PC-9 (cell line): ENCODE data around the gene DENND2D. TPM values are rescaled to one million over a fixed set of nuclear protein-coding genes. Genes with fewer than 3 reads are reported as not detected.

Source experiments
- BruUV-seq: library from RNA; stranded (reverse); fragments of 400-500 nt; replicated peaks from 2 replicates; lab custom pipeline; 2021; lab: Mats Ljungman, UMichigan
- CTCF ChIA-PET: fragments of 300-600 bp; sonication (Branson Sonifier 250); formaldehyde crosslinking; loops from one replicate; lab custom pipeline; 2022; ENCODE audit warnings: antibody characterized with exemption; lab: Charles Lee
- POLR2A ChIA-PET: fragments of 300-600 bp; sonication (Branson Sonifier 250); formaldehyde crosslinking; loops from one replicate; lab custom pipeline; 2022; ENCODE audit warnings: antibody characterized with exemption; ENCODE audit not compliant: unreplicated experiment; lab: Charles Lee
- DNase-seq, 2 experiments: peaks; one replicate each; pipeline versions ENCODE4 v3.0.0 to v3.0.0-alpha.2; 2015 to 2022; ENCODE audit warnings: mixed read lengths in 1 of 2
- H2AFZ ChIP-seq: fragments of 200-600 bp; sonication (generic); 2 replicates; pipeline ENCODE4 v1.8.1; 2017; ENCODE audit warnings: antibody characterized with exemption
- H3F3A ChIP-seq: fragments of 200-600 bp; sonication (generic); 2 replicates; pipeline ENCODE4 v1.8.1; 2017; ENCODE audit warnings: antibody characterized with exemption, mild to moderate bottlenecking, low read depth; ENCODE audit not compliant: insufficient read depth
- H3K27ac ChIP-seq: fragments of 200-600 bp; sonication (generic); 2 replicates; pipeline ENCODE4 v1.6.1; 2016; ENCODE audit warnings: mixed run types
- H3K27me3 ChIP-seq: fragments of 200-600 bp; sonication (generic); 2 replicates; pipeline ENCODE4 v1.6.1; 2016; ENCODE audit warnings: low read depth, mixed run types; ENCODE audit not compliant: insufficient read depth
- H3K36me3 ChIP-seq: fragments of 200-600 bp; sonication (generic); 2 replicates; pipeline ENCODE4 v1.6.1; 2016; ENCODE audit warnings: low read depth, mixed run types
- H3K4me1 ChIP-seq: fragments of 200-600 bp; sonication (generic); replicated peaks from 2 replicates; pipeline ENCODE4 v1.6.1; 2016; ENCODE audit warnings: mixed run types; ENCODE audit not compliant: insufficient read depth
- H3K4me2 ChIP-seq: fragments of 200-600 bp; sonication (generic); 2 replicates; pipeline ENCODE4 v1.6.1; 2017; ENCODE audit warnings: mixed run types
- H3K4me3 ChIP-seq: fragments of 200-600 bp; sonication (generic); 2 replicates; pipeline ENCODE4 v1.6.1; 2016; ENCODE audit warnings: mixed run types
- H3K79me2 ChIP-seq: fragments of 200-600 bp; sonication (generic); 2 replicates; pipeline ENCODE4 v1.6.1; 2017; ENCODE audit warnings: low read depth, mixed run types
- H3K9me2 ChIP-seq: fragments of 200-600 bp; sonication (generic); 2 replicates; pipeline ENCODE4 v1.8.1; 2017; ENCODE audit warnings: mild to moderate bottlenecking; ENCODE audit not compliant: insufficient read depth
- H3K9me3 ChIP-seq: fragments of 200-600 bp; sonication (generic); 2 replicates; pipeline ENCODE4 v1.8.1; 2016; ENCODE audit warnings: low read depth; ENCODE audit not compliant: insufficient read depth
- H4K20me1 ChIP-seq: fragments of 200-600 bp; sonication (generic); 2 replicates; pipeline ENCODE4 v1.8.1; 2017; ENCODE audit not compliant: insufficient read depth
- CTCF ChIP-seq: fragments of 200-600 bp; sonication (generic); conservative IDR thresholded peaks from 2 replicates; pipeline ENCODE4 v1.6.1; 2017; ENCODE audit warnings: mixed run types, antibody characterized with exemption, mild to moderate bottlenecking, moderate library complexity
- EZH2 ChIP-seq: fragments of 200-600 bp; sonication (generic); IDR thresholded peaks from 2 replicates; pipeline ENCODE4 v1.8.0; 2017; ENCODE audit warnings: antibody characterized with exemption, low read depth
- intact Hi-C: fragments of 100-400 bp; cut with micrococcal nuclease; formaldehyde crosslinking; loops from one replicate; pipeline ENCODE4 v1.10.0; 2022; ENCODE audit not compliant: unreplicated experiment
- total RNA-seq: library from RNA; stranded (reverse); gene quantifications from 2 replicates; pipeline ENCODE4 v1.2.3, GENCODE V29; 2021

Gene DENND2D
- total RNA-seq, 1 experiment from 2014 or later: 44.9 TPM

DNA sequence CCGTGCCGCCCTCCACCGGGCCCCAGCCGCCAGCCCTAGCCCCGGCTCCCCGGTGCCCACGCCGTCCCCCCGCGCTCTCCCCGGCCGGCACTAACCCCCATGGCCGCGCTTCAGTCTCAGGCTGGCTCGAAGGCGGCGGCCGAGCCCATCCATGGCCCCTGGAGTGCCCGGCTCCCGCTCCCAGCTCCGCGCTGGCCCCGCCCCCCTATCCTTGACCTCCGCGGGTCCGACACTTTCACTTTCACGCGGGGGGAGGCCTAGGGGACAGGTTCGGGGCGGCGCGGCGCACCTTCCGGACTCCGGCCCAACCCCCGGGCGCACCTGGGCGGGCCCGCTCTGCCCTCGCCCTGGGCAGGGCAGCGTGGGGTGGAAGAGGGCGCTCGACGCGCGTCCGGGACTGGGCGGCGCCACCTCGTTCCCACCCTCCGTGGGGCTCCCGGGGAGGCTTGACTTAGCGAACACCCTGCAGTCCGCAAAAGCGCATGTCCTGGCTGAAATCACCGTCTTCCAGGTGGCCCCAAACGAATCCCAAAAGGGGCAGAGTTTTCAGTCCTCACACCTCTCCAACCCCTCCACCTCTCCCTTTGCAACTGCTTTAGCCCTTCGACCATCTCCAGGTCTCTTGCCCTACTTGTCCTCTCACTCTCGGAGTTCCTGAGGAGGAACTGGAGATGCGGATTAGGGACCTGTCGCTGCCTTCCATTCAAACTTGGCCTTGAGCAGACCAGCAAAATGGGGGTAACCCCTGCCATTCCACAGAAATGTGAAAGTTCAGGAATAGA lies 3.9 kb upstream of the DENND2D start:
- Histone ChIP-seq H3K79me2 (peaks cover 31% of the 10 kb centered on the region), H3K4me2 (peak overlapping the region; percentile 95), H2AFZ (peak overlapping the region; percentile 92), H3F3A (peaks cover 33% of the 10 kb centered on the region), H3K27ac (peak overlapping the region; percentile 84), H3K4me1 (peaks cover 60% of the 10 kb centered on the region), H3K9me3 (no peaks in the 10 kb centered on the region; the same call in 1 of the 2 replicates), H3K27me3 (no peaks in the 10 kb centered on the region), H3K4me3 (peak overlapping the region; percentile 65), H4K20me1 (no peaks in the 10 kb centered on the region), H3K9me2 (no peaks in the 10 kb centered on the region), H3K36me3 (no peaks in the 10 kb centered on the region)
- ChIA-PET CTCF (no interaction called here), POLR2A (interaction anchor here (0.5 to 0.7 kb wide), 2 partner anchors 865 to 912 kb away, joined by 3 to 4 read pairs; no protein-coding TSS in a partner anchor)
- TF ChIP-seq CTCF (no peak; the same call in 1 of the 2 replicates), EZH2 (no peak)
- TSS peak; percentile 58 for BruUV-seq
- peak; percentile 52 to 74 for DNase-seq
- intact Hi-C loops: no loop called here

- peaks cover 31% of the 10 kb centered on the region for H3K79me2 ChIP-seq
- H3K27ac ChIP-seq: peak overlapping the region; percentile 84
- CTCF ChIA-PET: no interaction called here
- no peaks in the 10 kb centered on the region for H4K20me1 ChIP-seq
- 0 out of 2 replicates have a peak, but pooled peaks cover 3% of the 10 kb centered on the region for H3K36me3 ChIP-seq
- BruUV-seq: no TSS peak
- peak overlapping the region; percentile 92 for H2AFZ ChIP-seq
- H3K9me2 ChIP-seq: no peaks in the 10 kb centered on the region
- H3K4me2 ChIP-seq: peak overlapping the region; percentile 95
- peak; percentile 78 to 90 for DNase-seq
- POLR2A ChIA-PET: interaction anchor here (0.5 to 0.7 kb wide), 2 partner anchors 864 to 911 kb away, joined by 3 to 4 read pairs; no protein-coding TSS in a partner anchor
- TF ChIP-seq CTCF (no peak), EZH2 (no peak)
- intact Hi-C loops: no loop called here
- H3K4me1 ChIP-seq: peaks cover 53% of the 10 kb centered on the region
- H3K4me3 ChIP-seq: peak overlapping the region; percentile 65
- H3K9me3 ChIP-seq: no peaks in the 10 kb centered on the region; the same call in 1 of the 2 replicates
- H3K27me3 ChIP-seq: no peaks in the 10 kb centered on the region
- peaks cover 33% of the 10 kb centered on the region for H3F3A ChIP-seq
Measured at GRCh38 chr1:111203681-111204200, 3.3 kb upstream of the DENND2D start.

DNA sequence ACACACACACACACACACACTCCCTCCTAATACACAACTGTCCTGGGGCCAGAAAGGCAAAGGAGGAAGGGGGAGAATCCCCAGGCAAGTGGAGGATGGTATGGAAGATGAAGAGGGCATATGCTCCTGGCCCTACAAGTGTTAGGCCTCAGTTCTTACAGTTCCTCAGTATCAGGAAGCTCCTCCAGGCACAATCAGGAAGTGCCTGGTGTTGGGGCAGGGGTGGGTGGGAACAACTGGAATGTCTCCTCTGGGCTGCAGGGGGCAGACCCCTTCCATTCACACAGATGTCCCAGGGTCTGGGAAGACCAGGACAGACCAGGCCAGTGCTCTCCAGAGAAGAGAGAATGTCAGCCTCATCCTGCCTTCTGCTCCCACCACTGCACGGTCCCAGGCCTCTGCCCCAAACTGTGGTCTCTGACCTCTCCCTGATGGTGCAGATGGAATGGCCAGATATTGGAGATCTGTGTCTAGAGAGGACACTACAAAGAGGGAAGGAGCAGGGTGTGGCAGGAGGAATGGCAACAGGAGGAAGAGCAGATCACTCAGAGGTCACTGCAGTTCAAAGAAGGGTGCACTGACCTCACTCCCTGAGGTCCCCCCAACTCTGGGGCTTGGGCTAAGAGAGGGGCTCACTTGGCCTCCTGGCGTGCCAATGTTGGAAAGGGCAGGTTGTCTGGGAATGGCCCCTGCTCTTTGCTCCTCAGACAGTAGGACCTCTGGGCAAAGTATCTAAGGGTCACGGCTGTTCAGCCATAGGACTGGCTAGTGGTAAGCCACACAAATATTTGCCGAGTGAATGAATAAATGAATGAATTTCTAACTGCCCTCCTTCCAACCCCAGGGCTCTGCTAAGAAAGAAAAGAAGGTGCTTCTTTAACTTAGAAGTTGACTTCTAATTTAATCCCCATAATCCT lies 2.5 kb upstream of the DENND2D start:
- H3K27ac ChIP-seq: peak overlapping the region; percentile 84

More for the DNA sequence above, 2.5 kb upstream of the DENND2D start:
- intact Hi-C loops: no loop called here
- peak overlapping the region; percentile 95 for H3K4me2 ChIP-seq
- H4K20me1 ChIP-seq: no peaks in the 10 kb centered on the region
- H3K4me3 ChIP-seq: peak overlapping the region; percentile 65
- H3K9me3 ChIP-seq: no peaks in the 10 kb centered on the region; the same call in 1 of the 2 replicates
- H3K36me3 ChIP-seq: 0 out of 2 replicates have a peak, but pooled peaks cover 3% of the 10 kb centered on the region
- POLR2A ChIA-PET: no interaction called here
- BruUV-seq: TSS peak; percentile 67
- H2AFZ ChIP-seq: peak overlapping the region; percentile 92
- DNase-seq: peak; percentile 10 to 53
- H3K79me2 ChIP-seq: peaks cover 31% of the 10 kb centered on the region
- CTCF ChIA-PET: no interaction called here
- H3K4me1 ChIP-seq: peaks cover 49% of the 10 kb centered on the region
- no peak for TF ChIP-seq EZH2
- 0 out of 2 replicates have a peak, but pooled peaks have one; percentile 30 for TF ChIP-seq CTCF
- peaks cover 29% of the 10 kb centered on the region for H3F3A ChIP-seq
- H3K27me3 ChIP-seq: no peaks in the 10 kb centered on the region
- H3K9me2 ChIP-seq: no peaks in the 10 kb centered on the region
